BLaER1 (cell line): Measurements from ENCODE around the gene RNF149.

Experiments used
- H3K27ac ChIP-seq: shearing (Covaris generic); formaldehyde crosslinking; 2 replicates; pipeline ENCODE4 v1.8.1; 2022
- H3K27me3 ChIP-seq: shearing (Covaris generic); formaldehyde crosslinking; 2 replicates; pipeline ENCODE4 v1.8.1; 2022
- H3K36me3 ChIP-seq: shearing (Covaris generic); formaldehyde crosslinking; 2 replicates; pipeline ENCODE4 v1.8.1; 2022
- H3K4me1 ChIP-seq: shearing (Covaris generic); formaldehyde crosslinking; 2 replicates; pipeline ENCODE4 v1.8.1; 2022
- H3K4me2 ChIP-seq: shearing (Covaris generic); formaldehyde crosslinking; 2 replicates; pipeline ENCODE4 v1.8.1; 2022
- H3K4me3 ChIP-seq: shearing (Covaris generic); formaldehyde crosslinking; 2 replicates; pipeline ENCODE4 v1.8.1; 2022
- H3K9ac ChIP-seq: shearing (Covaris generic); formaldehyde crosslinking; 2 replicates; pipeline ENCODE4 v1.8.1; 2022
- H3K9me3 ChIP-seq: shearing (Covaris generic); formaldehyde crosslinking; 2 replicates; pipeline ENCODE4 v1.8.1; 2022
- H4K20me1 ChIP-seq: shearing (Covaris generic); formaldehyde crosslinking; 2 replicates; pipeline ENCODE4 v1.8.1; 2022
- Cebpa-rat ChIP-seq: shearing (Covaris generic); IDR thresholded peaks from 2 replicates; pipeline ENCODE4 v1.8.1; 2022

Gene RNF149

GRCh38 chr2:101299604-101300003 is 8.9 kb downstream of the RNF149 start:
- Histone ChIP-seq H3K27ac (no peak overlapping the region), H4K20me1 (peaks cover 100% of the 10 kb centered on the region)

GRCh38 chr2:101297383-101297782 is 11.1 kb downstream of the RNF149 start:
- H3K4me1 ChIP-seq, result peaks cover 23% of the 10 kb centered on the region
- no peaks in the 10 kb centered on the region for H3K27me3 ChIP-seq
- H3K9me3 ChIP-seq, result no peaks in the 10 kb centered on the region
- peaks cover 69% of the 10 kb centered on the region for H3K36me3 ChIP-seq
- H3K27ac ChIP-seq, result no peak overlapping the region
- TF ChIP-seq Cebpa-rat, result no peak
- no peak overlapping the region for H3K9ac ChIP-seq
- peaks cover 98% of the 10 kb centered on the region for H4K20me1 ChIP-seq
- H3K4me2 ChIP-seq, result peak overlapping the region; percentile 11; the same call in 1 of the 2 replicates
- H3K4me3 ChIP-seq, result no peak overlapping the region

More at GRCh38 chr2:101299604-101300003, 8.9 kb downstream of the RNF149 start:
- peaks cover 31% of the 10 kb centered on the region for H3K4me1 ChIP-seq
- peaks cover 66% of the 10 kb centered on the region for H3K36me3 ChIP-seq
- no peak for TF ChIP-seq Cebpa-rat
- no peaks in the 10 kb centered on the region for H3K9me3 ChIP-seq
- no peak overlapping the region for H3K9ac ChIP-seq
- no peaks in the 10 kb centered on the region for H3K27me3 ChIP-seq
- no peak overlapping the region for H3K4me2 ChIP-seq
- H3K4me3 ChIP-seq, result no peak overlapping the region

GRCh38 chr2:101296371-101296770 is 12.1 kb downstream of the RNF149 start:
- Histone ChIP-seq H3K36me3 (peaks cover 77% of the 10 kb centered on the region), H3K4me2 (no peak overlapping the region), H4K20me1 (peaks cover 91% of the 10 kb centered on the region), H3K4me3 (no peak overlapping the region), H3K9me3 (no peaks in the 10 kb centered on the region), H3K9ac (no peak overlapping the region), H3K4me1 (peaks cover 23% of the 10 kb centered on the region), H3K27me3 (no peaks in the 10 kb centered on the region), H3K27ac (no peak overlapping the region)
- no peak for TF ChIP-seq Cebpa-rat

GRCh38 chr2:101295895-101296294 is 12.6 kb downstream of the RNF149 start:
- H3K4me1 ChIP-seq, result peaks cover 20% of the 10 kb centered on the region
- peaks cover 77% of the 10 kb centered on the region for H3K36me3 ChIP-seq
- TF ChIP-seq Cebpa-rat, result no peak
- H3K27ac ChIP-seq, result no peak overlapping the region
- peaks cover 86% of the 10 kb centered on the region for H4K20me1 ChIP-seq
- H3K4me3 ChIP-seq, result no peak overlapping the region
- no peak overlapping the region for H3K9ac ChIP-seq
- H3K27me3 ChIP-seq, result no peaks in the 10 kb centered on the region
- H3K9me3 ChIP-seq, result no peaks in the 10 kb centered on the region
- H3K4me2 ChIP-seq, result no peak overlapping the region

- H3K9me3 ChIP-seq, result no peaks in the 10 kb centered on the region
These were observed 13.6 kb downstream of the RNF149 start for GRCh38 chr2:101294861-101295260.

GRCh38 chr2:101293544-101293943 is 15.0 kb downstream of the RNF149 start:
- TF ChIP-seq Cebpa-rat, result no peak
- H3K27ac ChIP-seq, result no peak overlapping the region
- H3K9me3 ChIP-seq, result no peaks in the 10 kb centered on the region
- no peaks in the 10 kb centered on the region for H3K27me3 ChIP-seq
- H4K20me1 ChIP-seq, result peaks cover 70% of the 10 kb centered on the region
- no peak overlapping the region for H3K4me2 ChIP-seq
- H3K4me1 ChIP-seq, result peaks cover 14% of the 10 kb centered on the region
- no peak overlapping the region for H3K4me3 ChIP-seq
- no peak overlapping the region for H3K9ac ChIP-seq
- peaks cover 74% of the 10 kb centered on the region for H3K36me3 ChIP-seq

More at GRCh38 chr2:101294861-101295260, 13.6 kb downstream of the RNF149 start:
- H3K4me3 ChIP-seq, result no peak overlapping the region
- H3K27ac ChIP-seq, result no peak overlapping the region
- H3K36me3 ChIP-seq, result peaks cover 74% of the 10 kb centered on the region
- no peak overlapping the region for H3K9ac ChIP-seq
- no peak overlapping the region for H3K4me2 ChIP-seq
- peaks cover 80% of the 10 kb centered on the region for H4K20me1 ChIP-seq
- no peak for TF ChIP-seq Cebpa-rat
- peaks cover 14% of the 10 kb centered on the region for H3K4me1 ChIP-seq
- no peaks in the 10 kb centered on the region for H3K27me3 ChIP-seq

- no peaks in the 10 kb centered on the region for H3K9me3 ChIP-seq
- H3K36me3 ChIP-seq, result peaks cover 81% of the 10 kb centered on the region
- H3K4me3 ChIP-seq, result no peak overlapping the region
- no peaks in the 10 kb centered on the region for H3K27me3 ChIP-seq
- no peak overlapping the region for H3K27ac ChIP-seq
- H4K20me1 ChIP-seq, result peaks cover 65% of the 10 kb centered on the region
- H3K4me2 ChIP-seq, result no peak overlapping the region
- peaks cover 2% of the 10 kb centered on the region for H3K4me1 ChIP-seq
- no peak for TF ChIP-seq Cebpa-rat
- H3K9ac ChIP-seq, result no peak overlapping the region
These were observed 16.5 kb downstream of the RNF149 start for GRCh38 chr2:101291973-101292372.

- Histone ChIP-seq H3K9ac (no peak overlapping the region), H4K20me1 (peaks cover 57% of the 10 kb centered on the region), H3K4me3 (no peak overlapping the region), H3K4me2 (no peak overlapping the region), H3K27me3 (no peaks in the 10 kb centered on the region), H3K36me3 (peaks cover 92% of the 10 kb centered on the region), H3K4me1 (no peaks in the 10 kb centered on the region), H3K27ac (no peak overlapping the region), H3K9me3 (no peaks in the 10 kb centered on the region)
- no peak for TF ChIP-seq Cebpa-rat
These were observed 17.8 kb downstream of the RNF149 start for GRCh38 chr2:101290711-101291110.

GRCh38 chr2:101287303-101287702 is 21.2 kb downstream of the RNF149 start:
- H3K27me3 ChIP-seq, result no peaks in the 10 kb centered on the region
- TF ChIP-seq Cebpa-rat, result no peak
- no peak overlapping the region for H3K9ac ChIP-seq
- H3K4me2 ChIP-seq, result no peak overlapping the region
- H3K4me1 ChIP-seq, result peaks cover 11% of the 10 kb centered on the region
- no peak overlapping the region for H3K4me3 ChIP-seq
- H3K36me3 ChIP-seq, result peaks cover 93% of the 10 kb centered on the region
- H4K20me1 ChIP-seq, result peaks cover 38% of the 10 kb centered on the region
- H3K27ac ChIP-seq, result no peak overlapping the region
- H3K9me3 ChIP-seq, result no peaks in the 10 kb centered on the region

- Histone ChIP-seq H4K20me1 (peaks cover 41% of the 10 kb centered on the region), H3K27ac (no peak overlapping the region), H3K4me2 (no peak overlapping the region), H3K27me3 (no peaks in the 10 kb centered on the region), H3K9ac (no peak overlapping the region), H3K4me3 (no peak overlapping the region), H3K4me1 (peaks cover 17% of the 10 kb centered on the region), H3K36me3 (peaks cover 93% of the 10 kb centered on the region), H3K9me3 (no peaks in the 10 kb centered on the region)
- no peak for TF ChIP-seq Cebpa-rat
These were observed 21.8 kb downstream of the RNF149 start for GRCh38 chr2:101286684-101287083.

GRCh38 chr2:101282980-101283379 is 25.5 kb downstream of the RNF149 start:
- Histone ChIP-seq H3K27me3 (no peaks in the 10 kb centered on the region), H3K36me3 (peaks cover 98% of the 10 kb centered on the region), H3K9me3 (no peaks in the 10 kb centered on the region), H3K9ac (no peak overlapping the region; the same call in 1 of the 2 replicates), H3K4me1 (peaks cover 27% of the 10 kb centered on the region), H4K20me1 (peaks cover 33% of the 10 kb centered on the region), H3K4me2 (peak overlapping the region; percentile 31; the same call in 1 of the 2 replicates), H3K27ac (no peak overlapping the region), H3K4me3 (no peak overlapping the region)
- no peak for TF ChIP-seq Cebpa-rat
